ENCODE measurements around the gene SEC23B.
"Not testable (repeated sequence)": the region's sequence is repeated elsewhere in the genome, so short reads cannot be mapped to it uniquely, and the experiment has no call there.

Gene SEC23B

DNA sequence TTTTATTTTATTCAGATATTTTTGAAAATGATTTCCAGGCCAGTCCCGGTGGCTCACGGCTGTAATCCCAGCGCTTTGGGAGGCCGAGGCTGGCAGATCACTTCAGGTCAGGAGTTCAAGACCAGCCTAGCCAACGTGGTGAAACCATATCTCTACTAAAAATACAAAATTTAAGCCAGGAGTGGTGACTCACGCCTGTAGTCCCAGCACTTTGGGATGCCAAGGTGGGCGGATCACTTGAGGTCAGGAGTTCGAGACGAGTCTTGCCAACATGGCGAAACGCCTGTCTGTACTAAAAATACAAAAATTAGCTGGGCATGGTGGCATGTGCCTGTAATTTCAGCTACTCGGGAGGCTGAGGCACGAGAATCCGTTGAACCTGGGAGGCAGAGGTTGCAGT, 19.0 kb downstream of the SEC23B start:
- DNase-seq, result not testable (repeated sequence)

DNA sequence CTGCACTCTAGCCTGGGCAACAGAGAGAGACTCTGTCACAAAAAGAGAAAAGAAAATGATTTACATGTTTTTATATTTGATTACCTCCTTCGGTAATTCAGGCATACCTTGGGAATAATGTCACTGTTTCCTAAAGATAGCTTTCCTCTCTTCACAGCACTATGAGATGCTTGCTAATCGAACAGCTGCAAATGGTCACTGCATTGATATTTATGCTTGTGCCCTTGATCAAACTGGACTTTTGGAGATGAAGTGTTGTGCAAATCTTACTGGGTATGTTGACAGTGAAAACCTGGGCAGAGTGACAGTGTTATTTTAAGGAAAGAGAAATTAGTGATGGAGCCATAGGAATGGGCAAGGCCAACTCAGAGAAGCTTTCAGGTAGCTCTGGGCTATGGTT, 19.6 kb downstream of the SEC23B start:
- no peak for DNase-seq

DNA sequence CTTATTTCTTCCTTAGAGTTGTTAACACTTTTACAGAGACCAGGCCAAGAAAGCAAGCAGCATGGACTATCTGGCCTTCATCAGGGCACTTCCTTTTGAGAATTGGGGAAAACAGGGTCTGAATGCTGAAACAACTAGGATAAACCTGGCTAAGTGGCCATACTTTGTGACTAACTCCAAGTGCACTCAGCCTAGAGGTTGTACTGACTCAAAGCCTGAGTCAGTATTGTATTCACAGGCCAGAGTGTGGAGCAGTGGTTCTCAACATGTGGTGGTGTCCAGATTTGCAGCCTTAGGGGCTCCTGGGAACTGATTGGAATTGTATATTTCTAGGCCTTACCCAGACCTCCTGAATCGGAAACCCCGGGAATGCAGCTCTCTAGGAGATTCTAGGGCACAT, 20.1 kb downstream of the SEC23B start:
- DNase-seq, result peak; percentile 26

DNA sequence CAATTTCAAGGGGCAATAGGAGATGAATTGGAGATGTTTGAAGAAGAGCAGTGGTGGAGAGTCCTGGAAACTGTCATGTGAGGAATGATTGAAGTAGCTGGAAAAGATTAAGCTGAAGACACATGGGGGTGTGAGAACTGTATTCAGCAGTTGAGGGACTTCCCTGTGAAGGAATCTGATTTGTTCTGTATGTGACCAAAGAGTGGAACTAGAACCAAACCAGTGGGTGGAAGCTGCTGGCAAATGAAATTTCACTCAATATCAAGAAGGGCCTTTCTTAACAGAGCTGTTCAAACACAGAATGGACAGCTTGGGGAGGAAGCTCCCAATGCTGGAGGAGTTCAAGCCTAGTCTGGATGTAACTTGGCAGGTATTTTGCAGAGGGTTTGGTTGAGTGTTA, 21.3 kb downstream of the SEC23B start:
- no peak for DNase-seq

DNA sequence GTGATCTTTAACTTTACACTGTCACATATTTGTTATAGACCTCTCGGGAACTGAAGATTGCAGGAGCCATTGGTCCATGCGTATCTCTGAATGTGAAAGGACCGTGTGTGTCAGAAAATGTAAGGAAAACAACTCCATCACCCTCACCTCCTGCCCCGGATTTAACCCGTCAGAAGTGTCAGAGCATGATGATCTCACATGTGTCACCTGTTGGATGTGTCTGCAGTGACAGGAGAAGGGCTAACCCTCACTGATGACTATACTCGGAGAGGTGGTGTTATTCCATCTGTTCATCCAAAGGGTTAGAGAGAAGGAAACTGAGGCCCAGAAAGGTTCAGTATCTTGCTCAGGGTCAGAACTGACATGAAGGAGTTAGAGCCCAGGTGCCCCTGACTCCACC, 24.9 kb downstream of the SEC23B start:
- no peak for DNase-seq

DNA sequence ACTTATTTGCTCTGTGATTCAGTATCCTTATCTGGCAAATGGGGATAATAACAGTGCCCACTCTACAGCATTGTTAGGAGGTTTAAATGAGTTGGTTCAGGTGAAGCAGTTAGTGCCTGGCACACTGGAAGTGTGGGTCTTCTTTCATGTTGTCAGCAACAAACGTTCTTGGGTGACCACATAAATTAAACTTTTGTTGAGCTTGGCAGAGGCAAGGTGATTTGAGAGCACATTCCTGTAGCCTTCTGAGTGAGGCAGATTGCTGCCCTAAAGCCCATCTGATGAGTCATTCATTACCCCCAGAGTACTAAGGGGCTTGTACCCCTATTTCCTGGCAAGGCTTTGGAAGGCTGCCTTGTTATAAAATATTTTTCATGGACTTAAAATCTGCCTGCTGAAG, 25.8 kb downstream of the SEC23B start:
- no peak for DNase-seq

DNA sequence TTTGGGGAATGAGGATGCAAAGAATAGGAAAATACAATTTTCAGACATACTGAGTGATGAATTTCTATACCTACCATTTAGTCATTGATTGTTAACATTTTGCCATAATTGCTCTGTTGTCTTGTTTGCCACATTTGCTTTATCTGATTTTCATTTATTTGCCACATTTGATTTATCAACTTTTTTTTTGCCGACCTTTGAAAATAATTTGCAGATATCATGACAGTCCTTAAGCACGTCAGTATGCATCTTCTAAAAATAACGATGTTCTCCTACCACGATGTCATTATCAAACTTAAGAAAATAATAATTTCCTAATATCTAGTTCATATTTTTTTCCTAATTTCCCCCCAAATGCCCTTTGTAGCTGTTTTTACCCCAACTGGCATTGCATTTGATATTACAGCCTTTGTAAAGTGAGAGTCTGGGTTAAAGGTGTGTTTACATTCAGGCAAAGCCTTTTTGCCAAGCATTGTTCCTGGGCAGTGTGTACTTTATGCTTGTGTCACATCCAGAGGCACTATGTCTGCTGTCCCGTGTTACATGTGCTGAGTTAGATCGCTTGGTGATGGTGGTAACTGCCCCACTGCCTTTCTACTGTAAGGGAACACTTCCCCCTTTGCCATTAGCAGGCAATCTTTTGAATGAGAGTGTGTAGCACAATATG, 26.4 kb downstream of the SEC23B start:
- no peak for DNase-seq

DNA sequence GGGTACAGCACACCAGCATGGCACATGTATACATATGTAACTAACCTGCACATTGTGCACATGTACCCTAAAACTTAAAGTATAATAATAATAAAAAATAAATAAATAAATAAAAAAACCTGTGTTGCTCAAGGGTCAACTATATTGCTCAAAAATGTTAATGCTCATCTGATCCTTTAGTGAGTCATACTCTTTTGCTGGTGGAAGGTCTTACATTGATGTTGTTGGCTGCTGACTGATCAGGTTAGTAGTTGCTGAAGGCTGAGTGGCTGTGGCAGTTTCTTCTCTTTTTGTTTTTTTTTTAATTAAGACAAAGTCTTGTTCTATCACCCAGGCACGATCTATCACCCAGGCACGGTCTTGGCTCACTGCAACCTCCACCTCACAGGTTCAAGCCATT, 29.9 kb downstream of the SEC23B start:
- no peak for DNase-seq

DNA sequence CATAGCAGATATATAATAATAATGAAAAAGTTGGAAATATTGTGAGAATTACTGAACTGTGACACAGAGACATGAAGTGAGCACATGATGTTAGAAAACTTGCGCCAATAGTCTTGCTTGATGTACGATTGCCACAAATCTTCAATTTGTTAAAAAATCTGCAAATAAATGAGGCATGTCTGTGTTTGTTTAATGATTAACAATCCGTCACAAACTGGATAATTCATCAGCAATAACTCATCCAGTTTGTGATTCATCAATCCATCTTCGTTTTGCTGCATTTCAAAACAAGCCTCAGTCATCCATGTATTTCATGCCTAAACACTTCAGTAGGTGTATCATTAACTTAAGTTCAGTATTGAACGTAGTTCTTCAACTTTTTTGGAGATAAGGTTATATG, 34.0 kb downstream of the SEC23B start:
- DNase-seq, result peak; percentile 3

DNA sequence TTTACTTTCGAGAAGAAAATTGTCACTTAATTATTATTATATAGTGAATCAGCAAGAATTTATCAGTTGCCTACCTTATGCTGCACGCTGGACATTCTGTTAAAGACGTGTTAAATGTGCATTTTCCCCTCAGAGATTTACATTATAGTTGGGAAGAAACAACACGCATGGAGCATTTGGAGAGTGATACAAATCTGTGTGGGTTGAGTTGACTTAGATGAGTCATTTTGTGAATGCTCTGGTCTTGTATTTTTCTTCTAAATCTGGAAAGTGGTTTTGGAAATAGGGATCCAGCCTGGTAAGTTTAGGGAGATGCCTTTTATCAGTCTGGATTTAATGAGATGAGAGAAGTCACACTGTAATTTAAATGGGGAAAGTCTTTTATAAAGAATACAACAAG, 35.5 kb downstream of the SEC23B start:
- no peak for DNase-seq

DNA sequence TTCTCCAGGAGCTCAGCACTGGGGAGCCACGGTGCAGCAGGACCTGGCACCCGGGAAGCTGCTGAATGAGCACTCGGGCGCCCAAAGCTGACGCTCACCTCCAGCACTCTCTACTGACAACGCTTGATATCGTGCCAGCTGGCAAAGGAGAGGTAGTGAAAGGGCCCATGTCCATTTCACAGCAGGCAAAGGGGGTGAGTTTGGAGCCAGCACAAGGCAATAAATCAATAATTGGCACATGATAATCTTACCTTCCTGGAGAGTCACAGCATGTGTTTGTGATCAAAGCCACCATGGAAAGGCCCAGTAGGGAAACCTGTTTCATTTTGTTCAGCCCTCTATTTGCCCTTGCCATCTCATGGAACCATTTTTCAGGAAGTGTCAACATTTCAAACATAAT, 36.2 kb downstream of the SEC23B start:
- no peak for DNase-seq

DNA sequence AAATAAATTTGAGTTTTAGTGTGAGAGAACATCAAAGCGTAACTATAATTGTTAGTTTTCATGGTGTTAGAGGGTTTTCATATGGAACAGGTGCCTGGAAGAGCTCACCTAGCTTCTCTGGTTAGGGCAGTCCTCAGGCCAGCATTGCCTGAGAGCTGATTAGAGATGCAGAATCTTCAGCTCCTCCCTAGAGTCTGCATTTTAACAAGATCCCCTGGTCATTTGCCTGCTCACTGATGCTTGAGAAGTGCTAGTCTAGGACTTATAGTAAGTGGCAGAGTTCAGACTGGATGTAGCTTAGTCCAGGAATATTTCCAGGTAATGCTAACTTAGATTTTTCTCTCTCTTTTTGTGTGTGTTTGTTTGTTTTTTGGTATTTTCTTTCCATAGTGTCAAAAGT, 37.8 kb downstream of the SEC23B start:
- no peak for DNase-seq

DNA sequence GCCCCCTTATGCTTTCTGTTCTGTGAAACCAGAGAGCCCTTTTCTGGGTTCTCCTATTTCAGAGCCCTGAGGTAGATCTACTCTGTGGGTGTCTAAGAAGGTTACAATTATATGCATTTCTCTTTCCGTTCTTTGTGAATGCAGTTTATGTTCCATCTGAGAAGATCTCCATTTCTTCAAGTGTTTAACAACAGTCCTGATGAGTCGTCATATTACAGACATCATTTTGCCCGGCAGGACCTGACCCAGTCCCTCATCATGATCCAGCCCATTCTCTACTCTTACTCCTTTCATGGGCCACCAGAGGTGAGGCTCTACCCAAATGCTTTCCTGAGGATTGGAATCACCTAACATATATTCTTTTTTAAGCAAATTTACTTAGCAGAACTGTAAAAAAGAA, 40.7 kb downstream of the SEC23B start:
- no peak for DNase-seq

DNA sequence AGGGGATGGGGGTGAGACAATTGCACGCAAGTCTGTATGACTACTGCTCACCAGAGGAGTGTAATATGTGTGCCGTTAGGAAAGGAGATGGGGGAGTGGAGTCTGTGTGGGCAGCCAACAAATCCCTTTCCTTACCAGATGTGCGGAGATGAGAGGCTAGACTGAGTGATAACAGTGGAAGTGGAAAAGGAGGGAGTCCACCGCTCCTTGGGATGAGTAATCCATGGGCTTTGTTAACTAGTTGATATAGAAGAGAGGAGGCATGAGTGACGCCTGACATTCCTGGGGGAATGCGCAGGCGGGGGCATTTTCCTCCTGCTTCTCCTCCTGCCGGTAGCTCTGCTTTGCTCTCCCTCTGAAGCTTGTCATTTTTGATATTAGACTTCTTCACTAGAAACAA, 46.0 kb downstream of the SEC23B start:
- DNase-seq, result no peak

DNA sequence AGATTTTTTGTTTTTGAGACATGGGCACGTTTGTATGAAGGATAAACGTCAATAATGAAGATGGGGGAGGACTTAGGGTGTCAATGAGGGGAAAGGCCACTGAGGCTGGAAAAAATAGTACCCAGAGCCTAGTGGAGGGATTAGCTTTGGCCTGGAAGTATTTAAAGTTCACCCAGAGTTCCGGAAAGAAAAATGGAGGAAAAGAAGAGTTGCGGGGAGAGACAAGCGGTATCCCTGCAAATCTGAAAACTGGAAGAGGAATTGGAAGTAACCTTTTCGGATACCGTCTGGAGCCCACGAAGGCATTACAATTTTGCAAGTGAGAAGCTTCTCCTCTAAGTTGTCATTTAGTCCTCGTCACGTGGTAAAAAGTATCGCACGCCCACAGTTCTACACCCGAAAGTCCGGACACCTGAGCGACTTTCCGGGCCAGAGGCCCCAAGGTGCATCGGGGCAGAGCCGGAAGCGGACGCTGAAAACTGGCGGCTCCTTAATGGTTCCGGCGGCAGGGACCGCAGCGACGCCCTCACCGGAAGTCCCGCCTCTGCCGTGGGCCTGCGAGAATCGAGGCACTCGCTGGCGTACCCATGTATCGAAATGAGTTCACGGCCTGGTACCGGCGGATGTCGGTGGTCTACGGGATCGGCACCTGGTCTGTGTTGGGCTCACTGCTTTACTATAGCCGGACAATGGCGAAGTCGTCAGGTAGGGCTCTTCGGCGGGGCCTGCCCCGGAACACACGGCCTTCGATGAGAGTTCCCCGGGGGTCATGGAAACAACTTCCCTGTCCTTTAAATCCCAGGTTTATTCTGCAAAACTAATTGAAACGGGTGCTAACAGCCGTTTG, 59.4 kb downstream of the SEC23B start, which contains the start of gene SMIM26:
Gene SMIM26, plus strand, starts transcription at position 541 of the 847 bp plus-strand sequence. Its CDS starts 47 bp downstream, at position 588.
- DNase-seq, result peak; percentile 86

DNA sequence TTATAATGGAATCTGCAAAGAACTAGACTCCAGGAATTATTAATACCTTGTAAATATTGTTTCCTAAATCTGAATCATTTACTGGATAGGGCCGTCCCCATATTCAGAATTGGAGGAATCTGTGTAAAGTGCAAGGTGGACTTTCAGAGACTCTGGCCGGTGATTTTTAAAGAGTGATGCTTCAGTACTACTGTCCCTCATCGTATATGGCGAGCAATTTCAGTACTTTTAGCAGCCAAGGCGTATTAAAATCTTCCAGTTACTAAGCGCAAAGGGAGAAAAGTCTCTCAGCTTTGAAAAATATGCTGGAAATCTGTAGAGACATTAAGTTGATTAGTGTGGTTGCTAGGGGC, 60.0 kb downstream of the SEC23B start:
- DNase-seq, result no peak

DNA sequence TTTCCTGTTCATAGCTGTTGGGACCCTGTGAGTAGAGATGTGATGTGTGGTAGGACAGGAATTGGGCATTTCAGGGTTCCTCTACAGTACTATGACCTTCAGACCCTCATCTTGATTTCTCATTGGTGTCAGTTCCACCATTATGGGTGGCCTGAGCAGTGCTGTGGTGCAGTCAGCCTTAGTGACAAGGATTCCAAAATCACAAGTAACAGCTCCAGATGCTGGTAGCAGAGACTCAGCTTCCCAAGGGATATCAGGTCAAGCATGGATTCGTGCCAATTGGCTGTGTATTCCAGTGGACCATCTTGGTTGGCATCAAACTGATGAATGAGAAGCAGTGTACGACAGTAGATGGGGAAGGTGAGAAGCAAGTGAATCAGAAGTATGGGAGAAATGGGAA, 63.3 kb downstream of the SEC23B start:
- no peak for DNase-seq

DNA sequence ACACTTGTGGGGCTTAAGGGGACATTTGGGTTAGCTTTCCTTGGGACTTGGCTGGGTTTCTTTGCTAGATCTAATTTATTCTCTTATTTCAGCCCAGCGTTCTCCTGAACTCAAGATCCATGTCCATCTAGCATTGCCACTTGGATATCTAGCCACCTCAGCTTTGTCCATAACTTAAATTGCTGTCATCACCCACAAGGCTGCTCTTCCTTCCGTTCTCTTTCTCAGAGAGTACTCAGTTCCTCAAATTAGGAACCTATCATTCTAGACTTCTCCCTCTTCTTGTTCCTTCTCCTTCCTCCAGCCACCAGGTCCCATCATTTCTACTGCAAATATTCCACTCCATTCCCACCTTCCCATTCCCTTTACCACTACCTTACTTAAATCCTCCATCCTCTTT, 63.8 kb downstream of the SEC23B start:
- DNase-seq, result no peak

DNA sequence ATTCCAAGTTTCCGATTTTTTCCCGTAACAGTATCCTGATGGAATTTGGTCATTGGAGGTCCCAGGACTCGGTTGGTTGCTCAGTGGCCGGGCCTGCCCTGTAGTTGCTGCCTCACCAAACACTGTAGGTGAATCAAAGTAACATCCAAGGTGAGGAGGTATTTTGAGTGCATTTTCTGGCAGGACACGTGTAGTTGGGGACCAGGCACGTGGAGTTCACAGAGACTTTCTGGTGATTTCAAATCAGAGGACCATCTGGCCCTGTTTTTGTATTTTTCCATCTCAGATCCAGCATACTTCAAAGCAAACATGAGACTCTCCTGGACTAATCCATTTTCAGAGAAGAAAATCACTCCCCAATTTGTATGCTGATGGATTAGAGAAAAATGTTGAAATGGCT, 70.2 kb downstream of the SEC23B start:
- no peak for DNase-seq

DNA sequence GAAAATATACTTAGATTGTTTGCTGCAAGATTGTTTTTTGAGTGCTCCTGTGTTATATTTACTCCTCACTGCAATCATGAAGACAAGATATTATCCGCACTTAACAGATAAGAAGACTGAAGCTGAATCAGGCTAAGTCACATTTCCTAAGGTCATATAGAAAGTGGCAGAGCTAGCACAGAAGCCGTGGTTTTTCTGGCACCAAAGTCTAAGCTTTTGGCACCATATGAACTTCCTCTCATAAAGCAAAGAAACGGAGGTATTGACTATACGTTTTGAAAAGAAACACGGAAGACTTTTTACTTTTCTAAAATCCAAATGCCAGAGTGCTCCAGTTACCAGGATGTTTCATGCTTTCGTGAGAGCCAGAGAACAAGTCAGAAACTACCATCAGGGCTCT, 70.8 kb downstream of the SEC23B start:
- DNase-seq, result no peak

DNA sequence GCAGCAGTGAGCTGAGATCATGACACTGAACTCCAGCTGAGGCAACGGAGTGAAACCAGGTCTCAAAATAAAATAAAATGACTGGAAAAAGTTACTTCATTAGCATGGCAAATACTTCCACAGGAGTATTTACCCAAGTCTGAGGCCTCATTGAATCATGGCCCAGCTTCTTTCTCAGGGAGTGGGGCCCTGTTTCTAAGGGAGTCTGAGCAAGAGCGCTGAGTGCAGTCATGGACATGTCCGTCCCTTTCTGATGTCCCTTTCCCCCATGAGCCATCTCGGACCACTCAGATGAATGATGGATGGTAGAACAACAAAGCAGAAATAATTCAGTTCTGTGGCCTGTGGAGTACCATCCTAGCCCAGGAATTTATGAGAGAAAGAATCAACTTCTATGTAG, 72.3 kb downstream of the SEC23B start:
- DNase-seq, result no peak

DNA sequence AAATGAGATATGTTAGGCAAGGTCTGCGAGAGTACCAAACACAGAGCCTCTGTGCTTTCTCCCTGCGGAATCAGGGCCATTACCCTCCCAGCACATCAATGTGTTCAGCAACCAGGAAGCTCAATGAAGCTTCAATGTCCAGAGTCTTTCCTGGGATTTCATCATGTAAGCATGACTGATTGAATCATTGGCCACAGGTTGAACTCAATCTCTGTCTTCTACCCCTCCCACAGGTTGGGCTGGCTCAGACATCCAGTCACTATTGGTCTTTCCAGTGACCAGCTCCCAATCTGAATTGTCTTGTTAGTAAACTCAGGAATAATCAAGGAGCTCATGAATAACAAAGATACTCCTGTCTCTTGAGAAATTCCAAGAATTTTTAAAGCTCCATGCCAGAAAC, 77.4 kb downstream of the SEC23B start:
- peak; percentile 76 for DNase-seq

DNA sequence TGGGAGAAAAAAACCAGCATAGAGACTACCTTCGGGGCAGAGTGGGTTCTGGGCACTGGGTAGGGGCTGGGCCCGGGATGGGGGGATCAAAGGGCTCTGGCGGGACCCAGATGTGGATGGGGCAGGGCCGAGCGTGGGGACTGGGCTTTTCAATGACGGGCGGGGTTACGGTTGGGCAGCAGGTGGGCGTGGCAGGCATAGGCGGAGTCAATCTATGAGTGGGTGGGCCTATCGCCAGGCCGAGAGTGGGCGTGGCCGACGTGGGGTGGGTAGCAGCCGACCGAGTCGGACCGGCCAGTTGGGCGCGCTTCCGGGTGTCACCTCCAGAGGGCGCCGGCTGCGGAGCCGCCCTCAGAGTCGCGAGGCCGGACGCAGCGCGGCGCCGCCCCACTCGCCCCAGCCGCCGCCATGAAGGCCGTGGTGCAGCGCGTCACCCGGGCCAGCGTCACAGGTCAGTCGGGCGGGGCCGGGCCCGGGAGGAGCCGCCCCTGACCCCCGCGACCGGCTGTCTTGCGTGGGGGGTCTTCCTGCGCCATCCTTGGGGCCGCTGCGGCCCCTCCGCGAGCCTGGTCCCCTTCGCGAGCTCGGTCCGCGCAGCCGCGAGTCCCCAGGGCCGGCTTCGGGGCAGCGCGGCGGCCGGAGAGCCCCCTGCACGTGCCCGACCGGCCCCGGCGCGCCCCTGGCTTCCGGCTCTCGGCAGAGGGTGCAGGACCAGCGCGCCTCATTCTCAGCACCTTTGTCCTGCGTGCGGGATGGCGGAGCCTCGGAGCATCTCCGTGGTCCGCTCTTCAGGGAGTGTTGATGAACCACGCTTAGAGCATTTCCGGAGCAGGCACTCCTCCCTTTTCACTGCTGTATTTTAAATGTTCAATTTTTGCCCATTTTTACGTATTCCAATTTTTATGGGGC, 80.2 kb downstream of the SEC23B start, which contains the start of gene DTD1:
Gene DTD1, plus strand, starts transcription at position 390 of the 909 bp plus-strand sequence. Its CDS starts 19 bp downstream, at position 409.
- DNase-seq, result peak; percentile 82

DNA sequence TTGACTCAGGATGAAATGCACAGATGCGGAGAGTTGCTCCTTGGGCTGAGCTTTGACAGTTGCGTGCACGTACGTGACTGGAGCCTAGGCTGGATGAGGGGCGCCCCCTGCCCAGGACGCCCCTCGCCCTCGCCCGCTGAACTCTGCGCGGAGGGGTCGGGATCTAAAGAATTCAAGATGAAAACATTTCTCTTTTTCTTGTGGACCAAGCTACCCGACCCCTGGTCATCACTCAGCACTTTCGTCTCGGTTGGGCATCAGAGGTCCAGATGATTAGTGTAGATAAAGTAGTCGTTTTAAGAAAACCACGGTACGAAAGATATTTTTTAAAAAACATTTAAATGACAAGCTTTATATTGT, 80.8 kb downstream of the SEC23B start:
- DNase-seq, result no peak

Measured in fibroblast of skin of right quadriceps (primary cell).